Measurements from ENCODE around the gene JAZF1.
"Not testable (repeated sequence)": the region's sequence is repeated elsewhere in the genome, so short reads cannot be mapped to it uniquely, and the experiment has no call there.

The JAZF1 gene

DNA sequence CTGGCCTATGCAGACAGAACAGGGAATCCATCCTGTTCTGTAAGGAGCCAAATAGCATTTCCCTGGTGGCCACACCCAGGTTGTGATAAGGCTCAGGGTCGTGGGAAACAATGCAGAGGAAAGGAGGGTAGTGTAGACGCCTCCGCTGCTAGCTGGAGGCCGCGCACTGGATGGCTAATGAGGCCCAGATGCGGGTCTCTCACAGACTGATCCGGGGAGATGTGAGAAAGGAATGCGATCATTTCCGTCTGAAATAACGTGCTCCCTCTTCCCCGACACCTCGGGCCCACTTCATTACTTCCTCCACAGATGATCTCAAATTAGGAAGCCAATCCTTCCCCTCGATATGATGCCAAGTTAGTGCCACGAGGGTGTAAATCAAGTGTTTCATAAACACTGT, 237.4 kb downstream of the JAZF1 start:
- Mint-ChIP-seq H3K4me3 (no peak overlapping the region), H3K27me3 (no peaks in the 10 kb centered on the region), H3K27ac (no peak overlapping the region), H3K36me3 (ENCODE audit: low read depth) (peaks cover 23% of the 10 kb centered on the region), H3K4me1 (ENCODE audit: low read depth) (no peaks in the 10 kb centered on the region), H3K9me3 (no peaks in the 10 kb centered on the region)

- Mint-ChIP-seq H3K27ac (no peak overlapping the region), H3K36me3 (ENCODE audit: low read depth) (peaks cover 23% of the 10 kb centered on the region), H3K4me3 (no peak overlapping the region), H3K4me1 (ENCODE audit: low read depth) (no peaks in the 10 kb centered on the region), H3K9me3 (no peaks in the 10 kb centered on the region), H3K27me3 (no peaks in the 10 kb centered on the region)
Measured at GRCh38 chr7:27942711-27943110, 237.9 kb downstream of the JAZF1 start.

GRCh38 chr7:27941522-27941921, 239.1 kb downstream of the JAZF1 start:
- Mint-ChIP-seq H3K4me3 (no peak overlapping the region), H3K36me3 (ENCODE audit: low read depth) (peaks cover 23% of the 10 kb centered on the region), H3K4me1 (ENCODE audit: low read depth) (no peaks in the 10 kb centered on the region), H3K27me3 (no peaks in the 10 kb centered on the region), H3K9me3 (no peaks in the 10 kb centered on the region), H3K27ac (no peak overlapping the region)

GRCh38 chr7:27940341-27940740, 240.3 kb downstream of the JAZF1 start:
- Mint-ChIP-seq H3K4me1 (ENCODE audit: low read depth) (no peaks in the 10 kb centered on the region), H3K9me3 (no peaks in the 10 kb centered on the region), H3K27me3 (no peaks in the 10 kb centered on the region), H3K4me3 (no peak overlapping the region), H3K36me3 (ENCODE audit: low read depth) (peaks cover 21% of the 10 kb centered on the region), H3K27ac (no peak overlapping the region)

- no peaks in the 10 kb centered on the region for H3K27me3 Mint-ChIP-seq
- no peaks in the 10 kb centered on the region for H3K9me3 Mint-ChIP-seq
- no peaks in the 10 kb centered on the region for H3K4me1 Mint-ChIP-seq (ENCODE audit: low read depth)
- no peak overlapping the region for H3K4me3 Mint-ChIP-seq
- no peak overlapping the region for H3K27ac Mint-ChIP-seq
- peaks cover 18% of the 10 kb centered on the region for H3K36me3 Mint-ChIP-seq (ENCODE audit: low read depth)
Measured at GRCh38 chr7:27939893-27940292, 240.7 kb downstream of the JAZF1 start.

DNA sequence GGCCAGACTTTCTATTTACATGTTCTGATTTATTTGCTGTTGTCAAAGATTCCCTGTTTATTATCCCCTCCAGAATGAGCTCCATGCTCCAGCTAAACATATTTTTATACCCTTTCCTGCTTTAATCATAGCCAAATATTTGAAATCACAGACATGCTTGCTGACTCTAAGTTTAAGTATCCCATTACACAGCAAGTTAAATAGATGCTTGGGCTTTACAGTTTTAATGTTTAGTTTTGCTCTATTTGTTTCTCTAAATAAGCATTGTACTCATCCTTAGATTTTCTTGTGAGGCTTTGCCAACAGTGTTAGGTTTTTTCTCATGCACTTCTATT, 243.9 kb downstream of the JAZF1 start:
- no peak overlapping the region for H3K27ac Mint-ChIP-seq
- H3K4me3 Mint-ChIP-seq: no peak overlapping the region
- H3K27me3 Mint-ChIP-seq: no peaks in the 10 kb centered on the region
- H3K4me1 Mint-ChIP-seq (ENCODE audit: low read depth): no peaks in the 10 kb centered on the region
- peaks cover 10% of the 10 kb centered on the region for H3K36me3 Mint-ChIP-seq (ENCODE audit: low read depth)
- no peaks in the 10 kb centered on the region for H3K9me3 Mint-ChIP-seq

DNA sequence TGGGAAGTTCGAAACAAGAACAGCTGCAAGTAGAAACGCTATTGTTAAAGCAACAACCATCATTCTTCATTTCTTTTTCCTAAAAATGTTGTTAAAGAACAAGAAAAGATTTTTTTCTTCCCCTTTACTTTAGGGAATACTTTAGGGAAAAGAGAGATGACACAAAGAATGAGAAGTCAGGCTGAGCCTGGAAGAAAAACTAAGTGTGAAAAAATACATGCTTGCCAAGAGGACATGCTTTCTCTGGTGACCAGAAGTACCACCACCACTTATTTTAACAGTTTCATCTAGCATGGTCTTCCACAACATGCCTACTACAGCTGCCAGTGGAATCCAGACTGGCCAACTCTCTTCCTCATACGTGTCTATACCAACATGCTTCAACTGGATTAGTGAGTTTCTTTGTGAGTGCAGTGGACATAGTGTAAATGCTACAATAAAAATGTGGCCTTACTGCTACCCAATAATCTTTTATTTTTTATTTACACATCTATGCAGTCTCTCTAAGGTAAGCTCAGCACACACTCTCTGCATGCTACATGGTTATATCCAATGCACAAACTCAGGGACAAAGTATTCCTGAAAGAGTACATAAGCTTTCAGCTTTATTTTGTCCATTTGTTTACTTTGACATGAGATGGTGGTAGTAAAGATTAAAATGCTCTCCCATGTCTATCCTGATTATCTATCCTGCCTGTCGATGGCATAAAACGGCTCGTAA, 244.4 kb downstream of the JAZF1 start:
- Mint-ChIP-seq H3K27me3 (no peaks in the 10 kb centered on the region), H3K9me3 (no peaks in the 10 kb centered on the region), H3K27ac (no peak overlapping the region), H3K4me3 (no peak overlapping the region), H3K36me3 (ENCODE audit: low read depth) (peaks cover 5% of the 10 kb centered on the region), H3K4me1 (ENCODE audit: low read depth) (no peaks in the 10 kb centered on the region)

- no peaks in the 10 kb centered on the region for H3K27me3 Mint-ChIP-seq
- H3K4me1 Mint-ChIP-seq (ENCODE audit: low read depth): no peaks in the 10 kb centered on the region
- H3K36me3 Mint-ChIP-seq (ENCODE audit: low read depth): no peaks in the 10 kb centered on the region
- no peak overlapping the region for H3K4me3 Mint-ChIP-seq
- no peak overlapping the region for H3K27ac Mint-ChIP-seq
- H3K9me3 Mint-ChIP-seq: no peaks in the 10 kb centered on the region
Measured at GRCh38 chr7:27933671-27934565, 246.7 kb downstream of the JAZF1 start.

DNA sequence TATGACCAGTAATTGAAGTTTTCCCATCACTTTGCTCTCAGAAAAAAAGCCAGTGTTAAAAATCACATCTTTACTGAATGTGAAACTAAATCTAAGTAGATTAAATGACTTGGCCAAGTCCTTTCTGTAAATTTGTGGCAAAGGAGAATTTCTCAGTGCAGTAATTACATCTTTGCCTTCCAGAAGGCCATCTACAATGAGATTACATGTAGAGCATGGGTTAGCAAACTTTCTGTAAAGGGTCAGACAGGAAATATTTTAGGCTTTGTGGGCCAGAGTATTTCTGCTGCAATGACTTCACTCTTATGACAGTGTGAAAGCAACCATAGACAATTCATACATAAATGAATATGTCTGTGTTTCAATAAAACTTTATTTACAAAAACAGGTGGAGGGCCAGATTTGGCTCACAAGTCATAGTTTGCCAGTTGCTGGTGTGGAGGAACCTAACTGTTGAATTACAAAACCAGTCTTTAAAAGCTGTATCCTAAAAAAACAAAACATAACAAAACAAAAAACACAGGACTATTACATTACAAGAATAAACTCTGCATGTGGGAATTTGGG, 249.6 kb downstream of the JAZF1 start:
- H3K4me1 Mint-ChIP-seq (ENCODE audit: low read depth): peaks cover 7% of the 10 kb centered on the region
- H3K9me3 Mint-ChIP-seq: no peaks in the 10 kb centered on the region
- no peak overlapping the region for H3K4me3 Mint-ChIP-seq
- no peaks in the 10 kb centered on the region for H3K27me3 Mint-ChIP-seq
- no peaks in the 10 kb centered on the region for H3K36me3 Mint-ChIP-seq (ENCODE audit: low read depth)
- H3K27ac Mint-ChIP-seq: no peak overlapping the region

DNA sequence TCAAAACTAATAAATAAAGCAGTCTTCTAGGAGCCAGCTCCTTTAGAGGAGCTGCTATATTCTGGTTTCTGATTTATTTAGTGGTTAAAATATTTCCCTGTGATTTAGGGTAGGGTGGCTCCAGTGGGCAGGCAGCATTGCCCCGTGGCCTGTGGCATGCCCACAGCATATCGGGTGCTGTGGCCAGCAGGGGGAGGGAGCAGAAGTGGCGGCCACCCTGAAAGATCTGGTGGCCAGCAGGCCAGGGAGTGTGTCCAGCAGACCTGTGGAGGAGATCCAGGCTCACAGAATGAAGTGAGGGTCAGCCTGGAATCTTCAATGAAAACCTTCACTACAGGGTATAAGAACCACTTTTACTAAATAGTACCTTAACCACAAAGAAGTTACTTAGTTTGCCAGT, 251.5 kb downstream of the JAZF1 start:
- peaks cover 17% of the 10 kb centered on the region for H3K4me1 Mint-ChIP-seq (ENCODE audit: low read depth)
- no peak overlapping the region for H3K4me3 Mint-ChIP-seq
- no peak overlapping the region for H3K27ac Mint-ChIP-seq
- H3K36me3 Mint-ChIP-seq (ENCODE audit: low read depth): no peaks in the 10 kb centered on the region
- H3K9me3 Mint-ChIP-seq: no peaks in the 10 kb centered on the region
- no peaks in the 10 kb centered on the region for H3K27me3 Mint-ChIP-seq

GRCh38 chr7:27928001-27928400, 252.6 kb downstream of the JAZF1 start:
- H3K4me3 Mint-ChIP-seq: no peak overlapping the region
- no peaks in the 10 kb centered on the region for H3K9me3 Mint-ChIP-seq
- H3K27ac Mint-ChIP-seq: no peak overlapping the region
- H3K4me1 Mint-ChIP-seq (ENCODE audit: low read depth): peaks cover 17% of the 10 kb centered on the region
- H3K27me3 Mint-ChIP-seq: no peaks in the 10 kb centered on the region
- H3K36me3 Mint-ChIP-seq (ENCODE audit: low read depth): no peaks in the 10 kb centered on the region

- no peak overlapping the region for H3K4me3 Mint-ChIP-seq
- H3K9me3 Mint-ChIP-seq: no peaks in the 10 kb centered on the region
- no peaks in the 10 kb centered on the region for H3K36me3 Mint-ChIP-seq (ENCODE audit: low read depth)
- peaks cover 17% of the 10 kb centered on the region for H3K4me1 Mint-ChIP-seq (ENCODE audit: low read depth)
- H3K27me3 Mint-ChIP-seq: no peaks in the 10 kb centered on the region
- peak overlapping the region; percentile 54 for H3K27ac Mint-ChIP-seq
Measured at GRCh38 chr7:27925573-27926201, 254.9 kb downstream of the JAZF1 start.

- Mint-ChIP-seq H3K36me3 (ENCODE audit: low read depth) (no peaks in the 10 kb centered on the region), H3K4me1 (ENCODE audit: low read depth) (peaks cover 17% of the 10 kb centered on the region), H3K4me3 (no peak overlapping the region), H3K9me3 (no peaks in the 10 kb centered on the region), H3K27ac (no peak overlapping the region), H3K27me3 (no peaks in the 10 kb centered on the region)
Measured at GRCh38 chr7:27923642-27923980, 257.0 kb downstream of the JAZF1 start.

DNA sequence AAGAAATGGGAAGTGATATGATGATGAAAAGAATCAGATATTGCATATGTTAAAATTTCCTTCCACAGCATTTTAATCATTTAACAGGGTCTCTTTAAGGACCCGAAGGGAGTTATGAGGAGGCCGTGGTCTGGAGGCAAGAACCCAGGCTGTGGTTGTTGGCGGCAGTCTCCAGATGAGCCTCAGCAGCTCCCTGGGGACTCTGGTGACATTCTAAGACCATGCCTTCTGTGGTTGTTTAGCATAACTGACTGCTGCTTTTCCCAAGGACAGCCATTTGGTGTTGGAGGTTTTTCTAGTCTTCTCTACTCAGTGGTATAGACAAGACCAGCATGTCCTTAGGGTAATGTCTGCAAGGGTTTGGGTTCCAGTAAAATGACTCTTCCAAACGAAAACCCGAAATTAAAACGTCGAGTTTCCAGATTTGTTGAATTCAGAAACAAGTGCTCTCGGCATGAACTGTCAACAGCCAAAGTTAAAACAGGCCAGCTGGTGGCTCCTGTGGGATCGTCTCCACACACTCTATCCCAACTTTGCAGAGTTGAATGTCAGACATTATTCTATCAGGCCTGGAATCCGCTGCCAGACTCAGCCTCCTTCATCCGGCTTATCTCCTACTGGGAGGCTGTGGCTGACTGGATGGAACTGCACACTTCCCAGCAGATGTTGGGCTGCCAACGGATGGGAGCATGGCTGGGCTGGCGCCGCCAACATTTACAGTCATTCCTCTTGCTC, 257.5 kb downstream of the JAZF1 start:
- peaks cover 17% of the 10 kb centered on the region for H3K4me1 Mint-ChIP-seq (ENCODE audit: low read depth)
- H3K36me3 Mint-ChIP-seq (ENCODE audit: low read depth): no peaks in the 10 kb centered on the region
- H3K27me3 Mint-ChIP-seq: no peaks in the 10 kb centered on the region
- H3K4me3 Mint-ChIP-seq: no peak overlapping the region
- H3K27ac Mint-ChIP-seq: no peak overlapping the region
- no peaks in the 10 kb centered on the region for H3K9me3 Mint-ChIP-seq

DNA sequence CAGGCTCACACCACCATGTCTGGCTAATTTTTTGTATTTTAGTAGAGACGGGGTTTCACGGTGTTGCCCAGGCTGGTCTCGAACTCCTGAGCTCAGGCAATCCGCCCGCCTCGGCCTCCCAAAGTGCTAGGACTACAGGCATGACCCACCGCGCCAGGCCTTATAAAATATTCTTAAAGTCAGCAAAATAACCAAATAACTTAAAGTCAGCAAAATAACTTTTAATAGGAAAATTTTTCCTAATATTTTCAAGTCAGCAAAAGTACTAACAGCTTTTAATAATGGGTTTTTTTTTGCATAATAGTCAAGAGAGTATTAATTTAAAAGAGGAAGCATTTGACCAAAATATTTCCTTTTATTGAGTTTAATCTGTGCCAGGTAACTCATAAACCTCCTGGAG, 258.2 kb downstream of the JAZF1 start:
- peaks cover 17% of the 10 kb centered on the region for H3K4me1 Mint-ChIP-seq (ENCODE audit: low read depth)
- not testable (repeated sequence) for H3K27ac Mint-ChIP-seq; H3K4me3 Mint-ChIP-seq; H3K9me3 Mint-ChIP-seq; H3K36me3 Mint-ChIP-seq (ENCODE audit: low read depth); H3K27me3 Mint-ChIP-seq

Measured in stimulated activated naive CD8-positive, alpha-beta T cell treated with anti-CD3 and anti-CD28 coated beads, Interleukin-15, Interleukin-2, amounts not matched to agents 100 ng/mL and 50 ng/mL, for 24 hours (primary cell).